ENCODE measurements around the gene BTN1A1. TPM values are rescaled to one million over a fixed set of nuclear protein-coding genes. Genes with fewer than 3 reads are reported as not detected.

BTN1A1 gene
- total and polyA plus RNA-seq, 2 donors (not counting 1 experiment from before 2014, with no cell fraction given): 0.42 to 0.74 TPM

DNA sequence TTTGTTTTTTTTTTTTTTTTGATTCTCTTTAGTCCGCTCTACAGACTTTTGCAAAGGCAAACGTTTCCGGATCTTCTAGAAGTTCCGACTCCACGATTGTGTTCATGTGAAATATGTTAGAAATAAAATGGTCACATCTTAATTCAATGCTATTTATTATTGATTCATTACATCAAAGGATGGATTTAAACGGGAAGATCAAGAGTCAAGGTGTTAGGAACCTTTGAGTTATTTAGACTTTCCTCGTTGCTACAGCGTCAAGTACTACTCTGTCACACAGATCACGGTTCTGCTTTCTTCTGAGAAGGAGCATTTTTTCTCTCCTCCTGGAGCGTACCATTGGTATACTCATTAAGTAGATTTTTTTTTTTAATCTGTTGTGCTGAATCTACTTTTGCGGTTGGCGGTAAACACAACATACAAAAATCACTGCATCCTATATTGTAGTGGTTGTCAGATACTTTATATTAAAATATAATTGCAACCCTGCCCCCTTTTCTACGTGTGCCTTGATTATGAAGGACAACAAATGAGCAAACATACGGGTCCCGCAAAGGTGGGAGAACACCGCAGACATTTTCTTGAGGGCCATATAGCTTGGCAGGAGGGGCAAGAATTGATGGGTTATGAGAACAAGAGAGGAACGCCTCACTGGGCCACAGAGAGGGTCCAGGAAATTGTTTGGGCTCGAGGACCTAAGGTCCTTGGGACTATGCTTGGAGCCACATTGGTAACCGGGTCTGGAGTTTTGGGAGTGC is 55.6 kb downstream of the BTN1A1 start:
- no peaks in the 10 kb centered on the region for H3K9me3 ChIP-seq (ENCODE audit: control extremely low read depth in 1 of 3, control insufficient read depth in 2 of 3, insufficient read depth in 1 of 3, low read length in 2 of 3)
- Mint-ChIP-seq H3K27ac (peak overlapping the region; percentile 51), H3K9me3 (ENCODE audit: insufficient read depth) (no peaks in the 10 kb centered on the region), H3K4me3 (peak overlapping the region; percentile 69), H3K4me1 (peaks cover 15% of the 10 kb centered on the region), H3K27me3 (no peaks in the 10 kb centered on the region)
- ChIA-PET POLR2A (interaction anchor here (0.6 kb wide), 1 partner anchor 17 kb away, joined by 7 read pairs; no protein-coding TSS in a partner anchor), CTCF (interaction anchor here (0.7 to 5.6 kb wide), 7 partner anchors 13 to 229 kb away, joined by 4 to 35 read pairs (median 6); partner anchors contain the start of gene HMGN4)
- H2AFZ ChIP-seq (ENCODE audit: insufficient read depth, low read depth, low read length, poor library complexity, severe bottlenecking): no peak overlapping the region
- H3K4me3 ChIP-seq (ENCODE audit: control extremely low read depth in 1 of 5, extremely low read depth in 1 of 5, insufficient read depth in 1 of 5, low read depth in 2 of 5, low read length in 4 of 5): peak overlapping the region in 2 of 5 experiments; percentile 28 to 74
- DNase-seq (no peak), ATAC-seq (ENCODE audit: low read depth) (no peak)
- peak overlapping the region; percentile 70 for H3K4me2 ChIP-seq (replicated peaks; ENCODE audit: low read depth, low read length, poor library complexity, severe bottlenecking)
- 82% methylated on average over 7 of the region's 19 CpGs for WGBS (ENCODE audit: insufficient coverage)
- no peaks in the 10 kb centered on the region for H4K20me1 ChIP-seq (ENCODE audit: control insufficient read depth, insufficient read depth, low read length, poor library complexity, severe bottlenecking)
- intact Hi-C loops (cut with micrococcal nuclease): loop anchor here (10.0 kb wide), 2 partner anchors 531 to 919 kb away; partner anchors contain the start of gene ZNF184
- peak overlapping the region; percentile 61 for H3K9ac ChIP-seq (ENCODE audit: low read length)
- no peaks in the 10 kb centered on the region for H3K79me2 ChIP-seq (ENCODE audit: control insufficient read depth, insufficient read depth, low read length)
- no peaks in the 10 kb centered on the region for H3K27me3 ChIP-seq (replicated peaks in 1 of 4; ENCODE audit: control extremely low read depth in 1 of 4, control insufficient read depth in 3 of 4, insufficient read depth in 4 of 4, low read length in 3 of 4)
- no peaks in the 10 kb centered on the region for H3K36me3 ChIP-seq (replicated peaks in 1 of 2; ENCODE audit: control extremely low read depth in 1 of 2, control insufficient read depth in 1 of 2, extremely low read depth in 1 of 2, insufficient read depth in 2 of 2, low read length in 1 of 2)
- peaks cover 15 to 36% of the 10 kb centered on the region in 2 donors for H3K4me1 ChIP-seq (ENCODE audit: control insufficient read depth in 2 of 2, insufficient read depth in 2 of 2, low read length in 2 of 2)
- no peak overlapping the region for H3K27ac ChIP-seq (ENCODE audit: low read length in 2 of 2)
- TF ChIP-seq, protein P1, sequence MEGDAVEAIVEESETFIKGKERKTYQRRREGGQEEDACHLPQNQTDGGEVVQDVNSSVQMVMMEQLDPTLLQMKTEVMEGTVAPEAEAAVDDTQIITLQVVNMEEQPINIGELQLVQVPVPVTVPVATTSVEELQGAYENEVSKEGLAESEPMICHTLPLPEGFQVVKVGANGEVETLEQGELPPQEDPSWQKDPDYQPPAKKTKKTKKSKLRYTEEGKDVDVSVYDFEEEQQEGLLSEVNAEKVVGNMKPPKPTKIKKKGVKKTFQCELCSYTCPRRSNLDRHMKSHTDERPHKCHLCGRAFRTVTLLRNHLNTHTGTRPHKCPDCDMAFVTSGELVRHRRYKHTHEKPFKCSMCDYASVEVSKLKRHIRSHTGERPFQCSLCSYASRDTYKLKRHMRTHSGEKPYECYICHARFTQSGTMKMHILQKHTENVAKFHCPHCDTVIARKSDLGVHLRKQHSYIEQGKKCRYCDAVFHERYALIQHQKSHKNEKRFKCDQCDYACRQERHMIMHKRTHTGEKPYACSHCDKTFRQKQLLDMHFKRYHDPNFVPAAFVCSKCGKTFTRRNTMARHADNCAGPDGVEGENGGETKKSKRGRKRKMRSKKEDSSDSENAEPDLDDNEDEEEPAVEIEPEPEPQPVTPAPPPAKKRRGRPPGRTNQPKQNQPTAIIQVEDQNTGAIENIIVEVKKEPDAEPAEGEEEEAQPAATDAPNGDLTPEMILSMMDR (IDR thresholded peaks at IDR 0.05): no peak

All from B cell (primary cell).